Measurements from ENCODE around the gene VASH1. TPM values are rescaled to one million over a fixed set of nuclear protein-coding genes. Genes with fewer than 3 reads are reported as not detected.

The VASH1 gene
- polyA plus RNA-seq, 1 of the 3 experiments (the other 2 are of a cell fraction) = 4.9 TPM

- Histone ChIP-seq H2AFZ (ENCODE audit: low read depth) (no peak overlapping the region), H3K27ac (ENCODE audit: low read depth in 2 of 2, low read length in 1 of 2) (no peak overlapping the region), H3K79me2 (ENCODE audit: insufficient read depth) (no peaks in the 10 kb centered on the region), H3K4me1 (ENCODE audit: control insufficient read depth in 1 of 2, insufficient read depth in 2 of 2, low read depth in 1 of 2, low read length in 1 of 2) (peaks cover 0 to 10% of the 10 kb centered on the region in 2 experiments; a peak in 2 of 4 replicates), H3K9me2 (no peaks in the 10 kb centered on the region), H3K36me3 (replicated peaks in 1 of 2; ENCODE audit: control insufficient read depth in 1 of 2, insufficient read depth in 2 of 2, low read length in 1 of 2) (no peaks in the 10 kb centered on the region), H3K27me3 (ENCODE audit: insufficient read depth) (peaks cover 9% of the 10 kb centered on the region), H3K9ac (no peak overlapping the region), H3F3A (replicated peaks; ENCODE audit: insufficient read depth) (no peaks in the 10 kb centered on the region), H3K4me3 (ENCODE audit: low read depth in 2 of 2, low read length in 1 of 2) (no peak overlapping the region), H3K4me2 (no peak overlapping the region), H4K20me1 (ENCODE audit: insufficient read depth) (no peaks in the 10 kb centered on the region), H3K9me3 (no peaks in the 10 kb centered on the region)
- POLR2A ChIA-PET = interaction anchor here (0.9 kb wide), 1 partner anchor 70 kb away, joined by 3 read pairs; no protein-coding TSS in a partner anchor
- DNase-seq = no peak
- no peak for TF ChIP-seq SIN3A (IDR thresholded peaks at IDR 0.05; ENCODE audit: borderline replicate concordance, low read depth, low read length)
- 58% methylated on average over 5 of the region's 5 CpGs for WGBS (ENCODE audit: low lambda C conversion rate)
- CTCF ChIA-PET = interaction anchor here (1.4 to 10.2 kb wide), 2 partner anchors 68 to 97 kb away, joined by 4 to 147 read pairs; no protein-coding TSS in a partner anchor
Measured at GRCh38 chr14:76714470-76714869, 46.8 kb upstream of the VASH1 start.

- WGBS (ENCODE audit: low lambda C conversion rate) = 28% methylated on average over 6 of the region's 6 CpGs
- H3K4me3 ChIP-seq (ENCODE audit: low read depth in 2 of 2, low read length in 1 of 2) = no peak overlapping the region
- no peaks in the 10 kb centered on the region for H3K36me3 ChIP-seq (replicated peaks in 1 of 2; ENCODE audit: control insufficient read depth in 1 of 2, insufficient read depth in 2 of 2, low read length in 1 of 2)
- no peaks in the 10 kb centered on the region for H4K20me1 ChIP-seq (ENCODE audit: insufficient read depth)
- H3K9ac ChIP-seq = no peak overlapping the region
- CTCF ChIA-PET = interaction anchor here (1.0 to 10.2 kb wide), 5 partner anchors 67 to 664 kb away, joined by 3 to 147 read pairs (median 5); no protein-coding TSS in a partner anchor
- H3K27me3 ChIP-seq (ENCODE audit: insufficient read depth) = peaks cover 9% of the 10 kb centered on the region
- H3K9me2 ChIP-seq = no peaks in the 10 kb centered on the region
- TF ChIP-seq TAF1 (IDR thresholded peaks at IDR 0.05; ENCODE audit: borderline replicate concordance, low read depth, low read length) (no peak), POLR2AphosphoS5 (IDR thresholded peaks at IDR 0.05; ENCODE audit: low read depth, low read length) (no peak), GABPA (IDR thresholded peaks at IDR 0.05; ENCODE audit: low read depth) (no peak), CHD2 (IDR thresholded peaks at IDR 0.05; ENCODE audit: low read length, partially characterized antibody) (no peak), FOXJ3 (CRISPR knock-in tag; IDR thresholded peaks at IDR 0.05) (no peak), SMC3 (IDR thresholded peaks at IDR 0.05; ENCODE audit: low read depth, low read length) (no peak), MAX (IDR thresholded peaks at IDR 0.05; ENCODE audit: low read depth) (no peak)
- no peak overlapping the region; a peak in 1 of 4 replicates for H3K27ac ChIP-seq (ENCODE audit: low read depth in 2 of 2, low read length in 1 of 2)
- POLR2A ChIA-PET = no interaction called here
- H2AFZ ChIP-seq (ENCODE audit: low read depth) = no peak overlapping the region
- H3K4me1 ChIP-seq (ENCODE audit: control insufficient read depth in 1 of 2, insufficient read depth in 2 of 2, low read depth in 1 of 2, low read length in 1 of 2) = peaks cover 0 to 13% of the 10 kb centered on the region in 2 experiments; a peak in 2 of 4 replicates
- H3K79me2 ChIP-seq (ENCODE audit: insufficient read depth) = no peaks in the 10 kb centered on the region
- H3F3A ChIP-seq (replicated peaks; ENCODE audit: insufficient read depth) = no peaks in the 10 kb centered on the region
- no peak overlapping the region for H3K4me2 ChIP-seq
- no peaks in the 10 kb centered on the region for H3K9me3 ChIP-seq
- DNase-seq = no peak
Measured at GRCh38 chr14:76715101-76715500, 46.2 kb upstream of the VASH1 start.

GRCh38 chr14:76715511-76716081 is 45.7 kb upstream of the VASH1 start:
- no peak overlapping the region for H3K9ac ChIP-seq
- H2AFZ ChIP-seq (ENCODE audit: low read depth) = no peak overlapping the region
- no peaks in the 10 kb centered on the region for H3K79me2 ChIP-seq (ENCODE audit: insufficient read depth)
- no peak overlapping the region for H3K4me2 ChIP-seq
- no peaks in the 10 kb centered on the region for H3K9me2 ChIP-seq
- H3K27me3 ChIP-seq (ENCODE audit: insufficient read depth) = peaks cover 9% of the 10 kb centered on the region
- no peak for DNase-seq
- ChIA-PET CTCF (interaction anchor here (1.0 to 10.2 kb wide), 6 partner anchors 67 to 665 kb away, joined by 3 to 147 read pairs (median 6); no protein-coding TSS in a partner anchor), POLR2A (no interaction called here)
- no peaks in the 10 kb centered on the region for H3F3A ChIP-seq (replicated peaks; ENCODE audit: insufficient read depth)
- WGBS (ENCODE audit: low lambda C conversion rate) = 24% methylated on average over 7 of the region's 7 CpGs
- no peak for TF ChIP-seq SMC3 (IDR thresholded peaks at IDR 0.05; ENCODE audit: low read depth, low read length)
- TF ChIP-seq EZH2phosphoT487 (IDR thresholded peaks at IDR 0.05; ENCODE audit: borderline replicate concordance, low read depth) = no peak
- no peak for TF ChIP-seq JUND (IDR thresholded peaks at IDR 0.05)
- no peak for TF ChIP-seq ELF1 (IDR thresholded peaks at IDR 0.05)
- no peak for TF ChIP-seq NFIC (IDR thresholded peaks at IDR 0.05; ENCODE audit: borderline replicate concordance)
- TF ChIP-seq TCF12 (IDR thresholded peaks at IDR 0.05) = no peak
- TF ChIP-seq NRF1 (IDR thresholded peaks at IDR 0.05; ENCODE audit: low read depth, low read length) = no peak
- TF ChIP-seq USF2 (IDR thresholded peaks at IDR 0.05; ENCODE audit: borderline replicate concordance, low read depth, low read length) = no peak
- no peak for TF ChIP-seq GATA2 (CRISPR knock-in tag; IDR thresholded peaks at IDR 0.05)
- TF ChIP-seq FOSL2 (IDR thresholded peaks at IDR 0.05; ENCODE audit: borderline replicate concordance, low read depth) = no peak
- no peak for TF ChIP-seq FOXJ3 (CRISPR knock-in tag; IDR thresholded peaks at IDR 0.05)
- TF ChIP-seq RXRA (IDR thresholded peaks at IDR 0.05; ENCODE audit: borderline replicate concordance, low read depth) = no peak
- H3K4me3 ChIP-seq (ENCODE audit: low read depth in 2 of 2, low read length in 1 of 2) = no peak overlapping the region
- peaks cover 0 to 18% of the 10 kb centered on the region in 2 experiments; a peak in 2 of 4 replicates for H3K4me1 ChIP-seq (ENCODE audit: control insufficient read depth in 1 of 2, insufficient read depth in 2 of 2, low read depth in 1 of 2, low read length in 1 of 2)
- H3K27ac ChIP-seq (ENCODE audit: low read depth in 2 of 2, low read length in 1 of 2) = peak overlapping the region in 1 of 2 experiments; percentile 34; a peak in 1 of 4 replicates
- no peaks in the 10 kb centered on the region for H4K20me1 ChIP-seq (ENCODE audit: insufficient read depth)
- H3K36me3 ChIP-seq (replicated peaks in 1 of 2; ENCODE audit: control insufficient read depth in 1 of 2, insufficient read depth in 2 of 2, low read length in 1 of 2) = no peaks in the 10 kb centered on the region
- H3K9me3 ChIP-seq = no peaks in the 10 kb centered on the region

Data from SK-N-SH (cell line).